GM12865 (cell line): Measurements from ENCODE around the gene SYNC.
"Not testable (repeated sequence)": the region's sequence is repeated elsewhere in the genome, so short reads cannot be mapped to it uniquely, and the experiment has no call there.

Experiments
- DNase-seq: peaks from one replicate; pipeline ENCODE4 v3.0.0; 2010; ENCODE audit warnings: low read depth
- H3K4me3 ChIP-seq: 2 replicates; pipeline ENCODE4 v1.5.1; 2011; ENCODE audit warnings: mild to moderate bottlenecking, low read depth, low read length, control low read depth
- CTCF ChIP-seq: IDR thresholded peaks from 2 replicates; pipeline ENCODE4 v1.5.1; 2011; ENCODE audit warnings: low read length, control low read depth, low read depth, inconsistent platforms; ENCODE audit not compliant: insufficient read depth; ENCODE audit errors: missing control alignments

Gene SYNC

DNA sequence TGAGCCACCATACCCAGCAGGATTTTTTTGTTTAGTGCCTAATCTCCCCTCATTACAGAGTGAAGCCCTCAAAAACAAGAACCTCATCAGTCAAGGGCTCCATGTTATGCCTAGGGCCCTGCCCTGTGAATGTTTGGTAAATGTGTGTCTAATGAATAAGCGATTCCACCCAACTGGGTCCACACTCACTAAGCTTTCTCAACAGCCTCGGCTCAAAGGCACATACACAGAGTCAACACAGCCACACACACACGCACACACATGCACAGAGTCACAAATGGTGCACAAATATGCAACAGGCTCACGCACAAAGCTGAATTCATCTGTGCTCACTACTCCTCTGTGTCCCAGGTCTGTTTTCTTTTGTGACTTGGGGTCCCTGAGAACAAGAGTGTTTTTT, 11.7 kb upstream of the SYNC start:
- TF ChIP-seq CTCF = no peak
- DNase-seq = no peak
- no peak overlapping the region for H3K4me3 ChIP-seq

- no peak for DNase-seq
- no peak for TF ChIP-seq CTCF
- H3K4me3 ChIP-seq = no peak overlapping the region
Measured at GRCh38 chr1:32713081-32713480, 10.5 kb upstream of the SYNC start.

DNA sequence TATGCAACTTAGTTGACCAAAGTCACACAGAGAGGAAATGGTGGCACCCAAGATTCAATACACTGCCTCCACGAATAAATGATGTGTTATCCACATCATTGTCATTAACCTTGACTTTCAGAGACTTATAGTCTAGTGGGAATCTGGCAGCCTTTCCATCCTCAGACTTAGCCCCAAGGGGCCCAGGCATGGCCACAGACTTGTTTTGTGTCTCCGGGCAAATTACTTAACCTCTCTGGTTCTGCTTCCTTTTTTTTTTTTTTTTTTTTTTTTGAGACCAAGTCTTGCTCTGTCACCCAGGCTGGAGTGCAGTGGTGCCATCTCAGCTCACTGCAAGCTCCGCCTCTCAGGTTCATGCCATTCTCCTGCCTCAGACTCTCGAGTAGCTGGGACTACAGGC, 8.7 kb upstream of the SYNC start:
- not testable (repeated sequence) for H3K4me3 ChIP-seq, DNase-seq

DNA sequence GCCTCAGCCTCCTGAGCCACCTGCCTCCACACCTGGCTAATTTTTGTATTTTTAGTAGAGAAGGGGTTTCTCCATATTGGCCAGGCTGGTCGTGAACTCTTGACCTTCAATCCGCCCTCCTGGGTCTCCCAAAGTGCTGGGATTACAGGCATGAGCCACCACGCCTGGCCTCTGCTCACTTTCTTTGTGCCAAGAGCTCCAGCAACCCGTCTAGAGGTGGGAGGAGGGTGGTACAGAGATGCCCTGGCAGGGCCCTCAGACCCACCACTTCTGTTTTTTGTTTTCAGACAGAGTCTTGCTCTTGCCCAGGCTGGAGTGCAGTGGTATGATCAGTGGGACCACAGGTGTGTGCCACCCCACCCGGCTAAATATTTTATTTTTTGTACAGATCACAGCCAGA, 6.9 kb upstream of the SYNC start:
- no peak for TF ChIP-seq CTCF
- no peak for DNase-seq
- no peak overlapping the region for H3K4me3 ChIP-seq

- DNase-seq = no peak
- H3K4me3 ChIP-seq = no peak overlapping the region
- no peak for TF ChIP-seq CTCF
Measured at GRCh38 chr1:32709075-32709474, 6.5 kb upstream of the SYNC start.

DNA sequence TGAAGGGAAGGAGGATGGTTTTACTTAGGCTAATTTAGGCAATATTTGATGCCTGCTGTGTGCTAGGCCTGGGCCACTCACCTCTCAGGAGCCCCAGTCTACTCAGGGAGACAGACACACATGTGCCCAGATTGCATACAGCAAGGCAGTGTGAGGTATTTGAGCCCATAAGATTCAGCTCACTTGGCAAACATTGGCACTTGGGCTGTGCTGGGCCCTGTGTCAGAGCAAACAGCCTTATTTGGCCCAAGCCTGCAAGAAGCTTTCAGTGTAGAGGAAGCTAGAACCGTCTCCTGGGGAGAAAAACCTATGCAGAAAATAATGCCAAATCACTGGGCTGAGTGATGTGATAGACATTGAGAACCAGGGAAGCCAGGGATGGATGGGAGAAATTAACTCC, 3.9 kb upstream of the SYNC start:
- no peak for TF ChIP-seq CTCF
- no peak overlapping the region for H3K4me3 ChIP-seq
- no peak for DNase-seq

- no peak for TF ChIP-seq CTCF
- no peak overlapping the region for H3K4me3 ChIP-seq
- no peak for DNase-seq
Measured at GRCh38 chr1:32705516-32705915, 2.9 kb upstream of the SYNC start.

DNA sequence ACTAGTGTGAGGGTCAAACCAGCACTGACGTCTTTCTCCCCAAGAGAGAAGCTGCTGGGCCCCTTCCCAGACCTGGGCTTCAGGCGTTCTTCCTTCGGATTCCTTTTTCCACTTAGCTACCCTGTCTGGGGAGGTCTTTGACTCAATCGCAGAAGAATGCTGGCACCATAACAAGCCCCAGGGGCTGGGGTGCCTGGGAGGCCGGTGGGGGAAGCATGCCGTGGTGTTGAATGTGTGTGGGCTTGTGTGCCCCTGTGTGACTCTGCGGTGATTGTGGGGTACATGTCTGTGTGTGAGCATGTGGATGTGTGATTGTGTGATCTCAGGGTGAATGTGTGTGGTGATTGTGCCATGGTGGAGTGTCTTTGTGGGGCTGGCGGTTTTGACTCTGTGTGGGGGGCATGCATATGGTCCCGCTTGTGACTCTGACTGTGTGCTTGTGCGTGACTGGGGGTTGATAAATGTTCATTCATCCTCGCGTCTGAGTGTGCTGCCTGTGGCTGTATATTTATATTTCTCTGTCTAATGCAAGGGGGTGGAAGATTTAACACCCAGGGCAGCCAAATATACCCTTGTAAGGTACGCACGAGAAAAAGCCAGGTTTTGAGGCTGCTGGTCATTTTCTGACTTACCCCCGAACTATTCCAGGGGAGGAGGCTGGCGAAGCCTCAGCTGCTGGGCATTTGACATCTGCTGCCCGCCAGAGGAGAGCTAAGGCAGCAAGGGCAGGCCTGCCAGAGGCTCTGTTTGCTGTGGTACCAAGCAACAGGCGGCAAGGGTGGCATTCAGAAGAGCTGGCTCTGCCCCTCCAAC, 1.1 kb upstream of the SYNC start:
- no peak for DNase-seq
- TF ChIP-seq CTCF = no peak
- H3K4me3 ChIP-seq = no peak overlapping the region
